DMS53 treated with DMSO at 0.1 percent for 48 hours (cell line): Measurements from ENCODE around the gene UBE2M.

Experiments
- DNase-seq: peaks from one replicate; lab custom pipeline; 2025; ENCODE audit not compliant: unreplicated experiment; lab: John Stamatoyannopoulos, UW

Gene UBE2M

GRCh38 chr19:58555920-58556621, 2.3 kb downstream of the UBE2M start:
- no peak for DNase-seq

DNA sequence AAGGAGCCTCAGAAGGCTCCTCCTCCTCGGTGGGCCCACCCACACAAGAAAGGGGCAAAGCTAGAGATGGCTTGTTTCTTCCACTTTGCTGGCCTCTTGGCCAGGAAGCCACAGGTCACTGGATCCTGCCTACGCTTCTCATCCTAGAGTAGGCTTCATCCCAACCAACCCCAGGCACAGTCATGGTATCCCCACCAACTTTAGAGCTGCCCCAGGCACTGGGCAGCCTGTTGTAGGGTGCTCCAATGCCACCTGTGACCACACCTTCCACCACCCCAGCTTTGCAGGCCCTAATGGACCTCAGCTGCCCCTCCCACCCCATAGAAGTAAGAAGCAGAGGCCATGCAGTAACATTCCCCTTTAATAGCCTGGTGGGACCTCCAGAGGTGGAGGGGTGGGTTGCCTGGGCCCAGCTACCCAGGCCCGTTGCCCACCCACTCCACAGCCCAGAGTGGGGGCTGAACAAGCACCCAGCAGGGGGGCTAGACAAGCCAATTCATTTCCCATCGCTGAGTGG, 3.0 kb downstream of the UBE2M start:
- DNase-seq = no peak

GRCh38 chr19:58554494-58555368, 3.7 kb downstream of the UBE2M start, which contains the start of gene CHMP2A:
CHMP2A (minus strand) TSS chr19:58555105; CDS start chr19:58554212, 893 bp downstream.
- no peak for DNase-seq

- no peak for DNase-seq
Observed at GRCh38 chr19:58553799-58554493, 4.5 kb downstream of the UBE2M start.

- no peak for DNase-seq
Observed at GRCh38 chr19:58552655-58553054, 5.8 kb downstream of the UBE2M start.

DNA sequence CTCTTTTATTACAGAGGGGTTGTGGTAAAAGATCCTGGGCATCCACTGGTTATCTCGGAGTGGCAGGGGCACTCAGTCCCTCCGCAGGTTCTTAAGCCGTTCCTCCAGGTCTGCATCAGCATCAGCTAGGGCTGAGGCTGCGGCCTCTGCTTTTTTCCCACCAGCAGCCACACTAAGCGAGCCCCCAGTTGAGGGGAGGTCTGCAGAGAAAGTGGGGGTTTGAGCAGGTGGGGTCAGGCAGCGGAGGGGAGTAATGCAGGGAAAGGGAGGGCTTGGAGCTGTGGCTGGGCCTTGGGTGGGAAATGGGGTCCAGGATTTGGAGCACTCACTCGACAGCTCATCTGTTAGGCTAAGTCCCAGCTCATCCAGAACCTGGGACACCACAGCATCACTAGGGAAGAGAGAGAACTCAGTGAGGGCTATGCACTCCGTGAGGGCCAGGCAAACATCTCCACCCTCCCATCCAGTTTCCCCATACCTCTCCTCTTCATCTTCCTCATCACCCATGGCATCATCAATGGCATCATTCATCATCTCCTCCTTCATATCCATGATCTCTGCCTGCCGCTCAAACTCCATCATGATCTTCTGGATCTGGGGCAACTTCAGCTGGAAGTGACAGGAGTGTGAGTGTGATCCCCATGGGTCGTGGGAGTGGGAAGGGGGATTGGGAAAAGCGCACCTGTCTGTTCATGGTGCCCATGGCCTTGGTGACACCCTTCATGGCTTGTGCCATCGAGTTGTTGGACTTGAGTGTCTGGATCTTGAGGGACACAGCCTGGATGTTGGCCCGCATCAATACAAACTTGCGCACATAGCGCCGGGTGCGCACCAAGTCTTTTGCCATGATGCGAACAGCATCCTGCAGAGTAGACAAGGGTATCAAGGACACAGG, 6.6 kb downstream of the UBE2M start:
- DNase-seq = no peak

DNA sequence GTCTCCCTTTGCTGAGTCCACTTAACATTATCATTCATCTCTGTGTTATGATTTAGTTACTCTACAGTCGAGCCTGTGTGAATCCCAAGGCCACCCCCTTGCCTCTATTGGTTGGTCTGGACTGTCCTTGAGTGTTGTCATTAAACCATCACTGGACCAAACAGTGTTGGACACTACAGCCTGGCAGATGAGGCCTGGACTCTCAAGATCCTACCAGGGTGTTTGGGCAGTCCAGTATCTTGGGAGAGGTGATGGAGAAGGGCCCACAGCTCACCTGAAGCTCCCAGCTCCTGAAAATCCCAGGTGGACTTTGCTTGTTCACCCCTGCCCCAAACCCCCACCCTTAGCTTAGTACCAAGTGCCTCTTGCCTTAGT, 7.3 kb downstream of the UBE2M start:
- no peak for DNase-seq

GRCh38 chr19:58550362-58551122, 7.9 kb downstream of the UBE2M start:
- no peak for DNase-seq

- no peak for DNase-seq
Observed at GRCh38 chr19:58549664-58550361, 8.6 kb downstream of the UBE2M start.

DNA sequence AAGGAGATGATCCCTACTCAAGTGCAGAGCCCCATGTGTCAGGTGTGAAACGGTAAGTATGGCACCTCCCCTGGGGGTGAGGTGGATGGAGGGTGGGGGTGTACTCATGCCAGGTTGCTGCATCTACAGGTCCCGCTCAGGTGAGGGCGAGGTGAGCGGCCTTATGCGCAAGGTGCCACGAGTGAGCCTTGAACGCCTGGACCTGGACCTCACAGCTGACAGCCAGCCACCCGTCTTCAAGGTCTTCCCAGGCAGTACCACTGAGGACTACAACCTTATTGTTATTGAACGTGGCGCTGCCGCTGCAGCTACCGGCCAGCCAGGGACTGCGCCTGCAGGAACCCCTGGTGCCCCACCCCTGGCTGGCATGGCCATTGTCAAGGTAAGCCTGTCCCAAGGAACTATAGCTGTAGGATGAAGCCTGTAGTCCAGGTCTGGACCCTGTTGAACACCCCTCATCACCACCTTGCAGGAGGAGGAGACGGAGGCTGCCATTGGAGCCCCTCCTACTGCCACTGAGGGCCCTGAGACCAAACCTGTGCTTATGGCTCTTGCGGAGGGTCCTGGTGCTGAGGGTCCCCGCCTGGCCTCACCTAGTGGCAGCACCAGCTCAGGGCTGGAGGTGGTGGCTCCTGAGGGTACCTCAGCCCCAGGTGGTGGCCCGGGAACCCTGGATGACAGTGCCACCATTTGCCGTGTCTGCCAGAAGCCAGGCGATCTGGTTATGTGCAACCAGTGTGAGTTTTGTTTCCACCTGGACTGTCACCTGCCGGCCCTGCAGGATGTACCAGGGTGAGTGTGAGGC, 9.3 kb downstream of the UBE2M start:
- DNase-seq = no peak

DNA sequence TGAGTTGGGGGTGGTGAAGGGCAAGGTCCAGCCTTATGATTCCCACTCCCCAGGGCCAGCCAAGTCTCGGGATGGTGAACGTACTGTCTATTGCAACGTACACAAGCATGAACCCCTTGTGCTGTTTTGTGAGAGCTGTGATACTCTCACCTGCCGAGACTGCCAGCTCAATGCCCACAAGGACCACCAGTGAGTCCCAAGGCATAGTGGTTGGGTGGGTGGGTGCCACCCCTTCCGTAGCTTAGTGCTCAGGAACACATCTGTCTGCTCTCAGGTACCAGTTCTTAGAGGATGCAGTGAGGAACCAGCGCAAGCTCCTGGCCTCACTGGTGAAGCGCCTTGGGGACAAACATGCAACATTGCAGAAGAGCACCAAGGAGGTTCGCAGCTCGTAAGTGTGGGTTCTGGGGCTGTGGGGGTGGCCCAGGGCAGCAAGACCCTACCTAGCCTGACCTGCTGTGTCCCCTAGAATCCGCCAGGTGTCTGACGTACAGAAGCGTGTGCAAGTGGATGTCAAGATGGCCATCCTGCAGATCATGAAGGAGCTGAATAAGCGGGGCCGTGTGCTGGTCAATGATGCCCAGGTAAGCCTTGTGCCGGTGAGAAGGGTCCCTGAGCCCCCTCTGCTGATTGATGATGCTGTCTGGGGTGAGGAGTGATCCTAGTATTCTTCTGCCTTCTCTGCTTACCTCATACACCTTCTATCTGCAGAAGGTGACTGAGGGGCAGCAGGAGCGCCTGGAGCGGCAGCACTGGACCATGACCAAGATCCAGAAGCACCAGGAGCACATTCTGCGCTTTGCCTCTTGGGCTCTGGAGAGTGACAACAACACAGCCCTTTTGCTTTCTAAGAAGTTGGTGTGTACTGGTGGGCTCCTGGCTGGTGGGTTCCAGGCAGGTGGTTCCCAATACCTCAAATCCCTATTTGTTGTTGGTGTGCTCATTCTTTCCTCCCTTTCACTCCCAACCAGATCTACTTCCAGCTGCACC, 10.8 kb downstream of the UBE2M start:
- DNase-seq = no peak

- DNase-seq = no peak
Observed at GRCh38 chr19:58546019-58546530, 12.3 kb downstream of the UBE2M start.

GRCh38 chr19:58545286-58546018, 13.0 kb downstream of the UBE2M start:
- no peak for DNase-seq

DNA sequence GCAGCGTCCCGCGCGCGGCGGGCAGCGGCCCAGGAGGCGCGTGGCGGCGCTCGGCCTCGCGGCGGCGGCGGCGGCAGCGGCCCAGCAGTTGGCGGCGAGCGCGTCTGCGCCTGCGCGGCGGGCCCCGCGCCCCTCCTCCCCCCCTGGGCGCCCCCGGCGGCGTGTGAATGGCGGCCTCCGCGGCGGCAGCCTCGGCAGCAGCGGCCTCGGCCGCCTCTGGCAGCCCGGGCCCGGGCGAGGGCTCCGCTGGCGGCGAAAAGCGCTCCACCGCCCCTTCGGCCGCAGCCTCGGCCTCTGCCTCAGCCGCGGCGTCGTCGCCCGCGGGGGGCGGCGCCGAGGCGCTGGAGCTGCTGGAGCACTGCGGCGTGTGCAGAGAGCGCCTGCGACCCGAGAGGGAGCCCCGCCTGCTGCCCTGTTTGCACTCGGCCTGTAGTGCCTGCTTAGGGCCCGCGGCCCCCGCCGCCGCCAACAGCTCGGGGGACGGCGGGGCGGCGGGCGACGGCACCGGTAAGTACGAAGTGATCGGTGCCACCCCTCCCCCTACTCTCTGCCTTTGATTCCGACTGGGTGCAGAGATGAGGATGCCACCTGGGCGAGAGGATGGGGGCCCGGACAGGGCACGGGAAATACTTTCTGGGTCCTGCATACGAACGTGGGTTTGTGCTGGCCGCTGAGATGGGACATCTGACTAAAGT, 13.7 kb downstream of the UBE2M start:
- DNase-seq = no peak

DNA sequence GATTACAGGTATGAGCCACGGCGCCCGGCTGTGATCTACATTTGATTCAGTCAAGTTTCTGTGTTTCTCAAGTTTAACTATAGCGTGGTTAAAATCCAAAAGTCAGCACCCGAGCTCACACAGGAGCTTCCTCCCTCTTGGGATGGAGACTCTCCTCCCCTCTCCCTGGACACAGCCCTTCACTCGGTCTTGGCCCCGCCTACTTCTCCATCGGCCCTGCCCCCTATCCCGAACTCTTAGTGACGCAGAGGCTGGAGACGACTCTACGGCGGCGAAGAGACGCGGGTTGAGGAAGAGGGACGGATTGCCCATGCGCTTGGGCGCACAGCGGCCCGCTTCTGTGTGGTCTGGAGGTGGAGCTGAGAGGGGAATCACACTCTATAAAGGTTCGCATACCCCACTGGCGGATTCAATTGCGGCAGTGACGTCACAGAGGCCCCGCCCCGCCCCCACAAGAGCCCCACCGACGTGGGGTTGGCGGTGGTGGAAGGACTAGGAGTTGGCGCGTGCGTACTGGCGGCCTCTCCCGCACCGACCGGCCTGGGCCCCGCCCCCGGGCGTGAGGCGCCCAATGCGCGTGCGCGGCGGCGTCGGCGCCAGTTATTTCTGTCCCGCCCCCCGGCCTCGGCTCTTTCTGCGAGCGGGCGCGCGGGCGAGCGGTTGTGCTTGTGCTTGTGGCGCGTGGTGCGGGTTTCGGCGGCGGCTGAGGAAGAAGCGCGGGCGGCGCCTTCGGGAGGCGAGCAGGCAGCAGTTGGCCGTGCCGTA, 14.4 kb downstream of the UBE2M start, which contains the start of gene TRIM28:
Gene TRIM28, plus strand, starts transcription at position 239 of the 765 bp plus-strand sequence. CDS start 694 bp downstream, outside the sequence.
- DNase-seq = no peak
